PC-9 (cell line): ENCODE data around the gene NEB. TPM values are rescaled to one million over a fixed set of nuclear protein-coding genes. Genes with fewer than 3 reads are reported as not detected.

Experiments used
- BruUV-seq: library from RNA; stranded (reverse); fragments of 400-500 nt; replicated peaks from 2 replicates; lab custom pipeline; 2021; lab: Mats Ljungman, UMichigan
- CTCF ChIA-PET: fragments of 300-600 bp; sonication (Branson Sonifier 250); formaldehyde crosslinking; loops from one replicate; lab custom pipeline; 2022; ENCODE audit warnings: antibody characterized with exemption; lab: Charles Lee
- POLR2A ChIA-PET: fragments of 300-600 bp; sonication (Branson Sonifier 250); formaldehyde crosslinking; loops from one replicate; lab custom pipeline; 2022; ENCODE audit warnings: antibody characterized with exemption; ENCODE audit not compliant: unreplicated experiment; lab: Charles Lee
- DNase-seq, 2 experiments: peaks; one replicate each; pipeline versions ENCODE4 v3.0.0 to v3.0.0-alpha.2; 2015 to 2022; ENCODE audit warnings: mixed read lengths in 1 of 2
- H2AFZ ChIP-seq: fragments of 200-600 bp; sonication (generic); 2 replicates; pipeline ENCODE4 v1.8.1; 2017; ENCODE audit warnings: antibody characterized with exemption
- H3F3A ChIP-seq: fragments of 200-600 bp; sonication (generic); 2 replicates; pipeline ENCODE4 v1.8.1; 2017; ENCODE audit warnings: antibody characterized with exemption, mild to moderate bottlenecking, low read depth; ENCODE audit not compliant: insufficient read depth
- H3K27ac ChIP-seq: fragments of 200-600 bp; sonication (generic); 2 replicates; pipeline ENCODE4 v1.6.1; 2016; ENCODE audit warnings: mixed run types
- H3K27me3 ChIP-seq: fragments of 200-600 bp; sonication (generic); 2 replicates; pipeline ENCODE4 v1.6.1; 2016; ENCODE audit warnings: low read depth, mixed run types; ENCODE audit not compliant: insufficient read depth
- H3K36me3 ChIP-seq: fragments of 200-600 bp; sonication (generic); 2 replicates; pipeline ENCODE4 v1.6.1; 2016; ENCODE audit warnings: low read depth, mixed run types
- H3K4me1 ChIP-seq: fragments of 200-600 bp; sonication (generic); replicated peaks from 2 replicates; pipeline ENCODE4 v1.6.1; 2016; ENCODE audit warnings: mixed run types; ENCODE audit not compliant: insufficient read depth
- H3K4me2 ChIP-seq: fragments of 200-600 bp; sonication (generic); 2 replicates; pipeline ENCODE4 v1.6.1; 2017; ENCODE audit warnings: mixed run types
- H3K4me3 ChIP-seq: fragments of 200-600 bp; sonication (generic); 2 replicates; pipeline ENCODE4 v1.6.1; 2016; ENCODE audit warnings: mixed run types
- H3K79me2 ChIP-seq: fragments of 200-600 bp; sonication (generic); 2 replicates; pipeline ENCODE4 v1.6.1; 2017; ENCODE audit warnings: low read depth, mixed run types
- H3K9me2 ChIP-seq: fragments of 200-600 bp; sonication (generic); 2 replicates; pipeline ENCODE4 v1.8.1; 2017; ENCODE audit warnings: mild to moderate bottlenecking; ENCODE audit not compliant: insufficient read depth
- H3K9me3 ChIP-seq: fragments of 200-600 bp; sonication (generic); 2 replicates; pipeline ENCODE4 v1.8.1; 2016; ENCODE audit warnings: low read depth; ENCODE audit not compliant: insufficient read depth
- H4K20me1 ChIP-seq: fragments of 200-600 bp; sonication (generic); 2 replicates; pipeline ENCODE4 v1.8.1; 2017; ENCODE audit not compliant: insufficient read depth
- CTCF ChIP-seq: fragments of 200-600 bp; sonication (generic); conservative IDR thresholded peaks from 2 replicates; pipeline ENCODE4 v1.6.1; 2017; ENCODE audit warnings: mixed run types, antibody characterized with exemption, mild to moderate bottlenecking, moderate library complexity
- EZH2 ChIP-seq: fragments of 200-600 bp; sonication (generic); IDR thresholded peaks from 2 replicates; pipeline ENCODE4 v1.8.0; 2017; ENCODE audit warnings: antibody characterized with exemption, low read depth
- intact Hi-C: fragments of 100-400 bp; cut with micrococcal nuclease; formaldehyde crosslinking; loops from one replicate; pipeline ENCODE4 v1.10.0; 2022; ENCODE audit not compliant: unreplicated experiment
- total RNA-seq: library from RNA; stranded (reverse); gene quantifications from 2 replicates; pipeline ENCODE4 v1.2.3, GENCODE V29; 2021

NEB gene
- total RNA-seq, 1 experiment from 2014 or later, result 0.15 TPM

GRCh38 chr2:151775057-151775740, 40.9 kb upstream of the NEB start:
- no peaks in the 10 kb centered on the region for H3K36me3 ChIP-seq
- intact Hi-C loops, result no loop called here
- H3K4me3 ChIP-seq, result no peak overlapping the region
- H3K4me1 ChIP-seq, result no peaks in the 10 kb centered on the region
- H3K9me2 ChIP-seq, result no peaks in the 10 kb centered on the region
- no peaks in the 10 kb centered on the region for H3K9me3 ChIP-seq
- DNase-seq, result no peak
- H3K79me2 ChIP-seq, result no peaks in the 10 kb centered on the region
- no peaks in the 10 kb centered on the region for H4K20me1 ChIP-seq
- H3K4me2 ChIP-seq, result no peak overlapping the region
- H3F3A ChIP-seq, result no peaks in the 10 kb centered on the region
- H3K27ac ChIP-seq, result no peak overlapping the region
- no peak overlapping the region for H2AFZ ChIP-seq
- no TSS peak for BruUV-seq
- CTCF ChIA-PET, result no interaction called here
- POLR2A ChIA-PET, result no interaction called here
- TF ChIP-seq EZH2 (no peak), CTCF (no peak)
- H3K27me3 ChIP-seq, result no peaks in the 10 kb centered on the region

- BruUV-seq, result no TSS peak
- CTCF ChIA-PET, result interaction anchor here (0.7 kb wide), 1 partner anchor 953 kb away, joined by 5 read pairs; no protein-coding TSS in a partner anchor
- Histone ChIP-seq H3F3A (no peaks in the 10 kb centered on the region), H3K9me3 (no peaks in the 10 kb centered on the region), H4K20me1 (no peaks in the 10 kb centered on the region), H3K27ac (no peak overlapping the region), H3K4me3 (no peak overlapping the region), H3K4me1 (no peaks in the 10 kb centered on the region), H2AFZ (no peak overlapping the region), H3K36me3 (no peaks in the 10 kb centered on the region), H3K79me2 (no peaks in the 10 kb centered on the region), H3K9me2 (no peaks in the 10 kb centered on the region), H3K27me3 (no peaks in the 10 kb centered on the region), H3K4me2 (no peak overlapping the region)
- DNase-seq, result peak in 1 of 2 experiments; percentile 47
- POLR2A ChIA-PET, result no interaction called here
- intact Hi-C loops, result no loop called here
- TF ChIP-seq EZH2, result no peak
- no peak for TF ChIP-seq CTCF
Observed at GRCh38 chr2:151774506-151774905, 40.2 kb upstream of the NEB start.

- no peaks in the 10 kb centered on the region for H4K20me1 ChIP-seq
- no peaks in the 10 kb centered on the region for H3K9me3 ChIP-seq
- no peak for DNase-seq
- no peaks in the 10 kb centered on the region for H3K79me2 ChIP-seq
- CTCF ChIA-PET, result no interaction called here
- H3K36me3 ChIP-seq, result no peaks in the 10 kb centered on the region
- H2AFZ ChIP-seq, result no peak overlapping the region
- no peak overlapping the region for H3K4me2 ChIP-seq
- no peak for TF ChIP-seq EZH2
- TF ChIP-seq CTCF, result no peak
- intact Hi-C loops, result no loop called here
- no TSS peak for BruUV-seq
- POLR2A ChIA-PET, result no interaction called here
- H3K27me3 ChIP-seq, result no peaks in the 10 kb centered on the region
- H3K27ac ChIP-seq, result no peak overlapping the region
- H3F3A ChIP-seq, result no peaks in the 10 kb centered on the region
- H3K4me3 ChIP-seq, result no peak overlapping the region
- H3K9me2 ChIP-seq, result no peaks in the 10 kb centered on the region
- H3K4me1 ChIP-seq, result peaks cover 10% of the 10 kb centered on the region
Observed at GRCh38 chr2:151771599-151772358, 37.5 kb upstream of the NEB start.
